22Rv1 (cell line): Measurements from ENCODE around the gene PLXDC2.

Experiments used
- H3K27ac ChIP-seq: fragments of 450-650 bp; 2 replicates; pipeline ENCODE4 v1.5.1; 2017
- ZFX ChIP-seq: fragments of 450-650 bp; IDR thresholded peaks from 2 replicates; pipeline ENCODE4 v1.6.1; 2017; ENCODE audit warnings: antibody characterized with exemption, borderline replicate concordance
- TF ChIP-seq, protein P1 (sequence below): fragments of 450-650 bp; IDR thresholded peaks from 2 replicates; pipeline ENCODE4 v1.5.1; 2017; ENCODE audit warnings: mild to moderate bottlenecking

Gene PLXDC2

DNA sequence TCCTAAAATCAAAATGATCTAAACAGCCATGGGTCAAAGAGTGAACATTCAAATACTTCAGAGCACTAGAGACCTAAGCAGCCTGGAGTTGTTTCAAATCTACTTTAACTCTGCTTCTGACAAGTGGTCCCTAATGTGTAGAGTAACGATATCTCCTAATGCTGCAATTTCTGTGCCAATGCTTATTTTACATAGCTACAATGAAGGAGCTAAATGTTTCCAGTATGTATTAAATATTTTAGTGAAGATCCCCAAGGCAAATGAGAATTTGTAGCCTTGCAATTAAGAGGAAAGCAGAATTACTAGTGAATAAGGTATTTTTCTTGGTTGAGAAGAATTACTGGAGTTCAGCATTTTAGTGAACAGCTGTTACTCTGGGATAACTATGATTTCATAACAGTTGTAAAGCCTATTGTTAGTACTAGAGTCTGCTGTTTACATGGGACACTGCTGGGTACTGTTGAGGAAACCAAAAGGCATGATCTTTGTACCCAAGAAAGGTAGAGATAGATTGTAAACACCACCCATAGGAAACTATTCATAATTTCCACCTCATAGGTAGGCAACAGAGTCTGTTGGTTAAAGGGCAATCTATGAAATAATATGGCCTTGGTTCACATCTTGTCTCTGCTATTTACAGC is 271.9 kb downstream of the PLXDC2 start:
- TF ChIP-seq, protein P1, sequence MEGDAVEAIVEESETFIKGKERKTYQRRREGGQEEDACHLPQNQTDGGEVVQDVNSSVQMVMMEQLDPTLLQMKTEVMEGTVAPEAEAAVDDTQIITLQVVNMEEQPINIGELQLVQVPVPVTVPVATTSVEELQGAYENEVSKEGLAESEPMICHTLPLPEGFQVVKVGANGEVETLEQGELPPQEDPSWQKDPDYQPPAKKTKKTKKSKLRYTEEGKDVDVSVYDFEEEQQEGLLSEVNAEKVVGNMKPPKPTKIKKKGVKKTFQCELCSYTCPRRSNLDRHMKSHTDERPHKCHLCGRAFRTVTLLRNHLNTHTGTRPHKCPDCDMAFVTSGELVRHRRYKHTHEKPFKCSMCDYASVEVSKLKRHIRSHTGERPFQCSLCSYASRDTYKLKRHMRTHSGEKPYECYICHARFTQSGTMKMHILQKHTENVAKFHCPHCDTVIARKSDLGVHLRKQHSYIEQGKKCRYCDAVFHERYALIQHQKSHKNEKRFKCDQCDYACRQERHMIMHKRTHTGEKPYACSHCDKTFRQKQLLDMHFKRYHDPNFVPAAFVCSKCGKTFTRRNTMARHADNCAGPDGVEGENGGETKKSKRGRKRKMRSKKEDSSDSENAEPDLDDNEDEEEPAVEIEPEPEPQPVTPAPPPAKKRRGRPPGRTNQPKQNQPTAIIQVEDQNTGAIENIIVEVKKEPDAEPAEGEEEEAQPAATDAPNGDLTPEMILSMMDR, result no peak
- no peak for TF ChIP-seq ZFX
- H3K27ac ChIP-seq, result no peak overlapping the region

DNA sequence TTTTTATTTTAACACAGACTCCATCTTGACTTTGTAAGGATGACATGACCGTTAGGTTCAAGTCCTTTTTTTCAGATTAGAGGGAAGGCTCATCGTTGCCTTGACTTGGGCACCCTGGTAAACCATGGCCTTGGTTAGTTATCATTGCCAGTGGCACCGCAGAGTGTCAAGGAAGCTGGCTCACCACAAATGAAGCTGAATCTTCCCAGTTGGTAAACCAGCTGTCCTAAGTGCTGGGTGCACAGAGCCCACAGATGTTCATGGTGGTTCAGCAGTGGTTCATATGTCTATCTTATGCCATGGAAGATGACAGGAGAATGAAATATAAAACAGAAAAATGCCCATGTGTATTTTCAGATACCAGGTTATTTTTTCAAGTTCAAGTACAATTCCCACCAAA is 273.6 kb downstream of the PLXDC2 start:
- H3K27ac ChIP-seq, result no peak overlapping the region
- TF ChIP-seq ZFX, result no peak
- TF ChIP-seq, protein P1, result no peak

- no peak for TF ChIP-seq ZFX
- TF ChIP-seq, protein P1, result no peak
- H3K27ac ChIP-seq, result no peak overlapping the region
Measured at GRCh38 chr10:20090831-20091230, 274.6 kb downstream of the PLXDC2 start.

DNA sequence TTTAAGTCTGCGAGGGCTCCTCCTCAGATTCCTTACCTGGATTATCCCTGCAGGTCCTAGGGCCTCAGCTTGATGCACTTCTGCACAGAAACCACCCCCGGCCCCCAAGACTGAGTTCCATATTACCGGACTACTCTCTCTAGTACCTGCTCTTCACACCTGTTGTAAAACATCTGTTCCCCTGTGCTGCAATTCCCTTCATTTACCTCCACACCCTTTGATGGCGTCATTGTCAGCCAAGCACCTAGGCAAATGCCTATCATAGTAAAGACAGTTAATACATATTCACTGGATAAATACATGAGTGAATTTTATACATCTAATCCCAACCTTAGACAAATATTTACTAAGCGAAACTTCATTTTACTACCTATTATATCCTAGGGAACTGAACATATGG is 275.5 kb downstream of the PLXDC2 start:
- no peak for TF ChIP-seq ZFX
- TF ChIP-seq, protein P1, result no peak
- H3K27ac ChIP-seq, result no peak overlapping the region

- no peak overlapping the region for H3K27ac ChIP-seq
- TF ChIP-seq, protein P1, result no peak
- TF ChIP-seq ZFX, result no peak
Measured at GRCh38 chr10:20093600-20093999, 277.4 kb downstream of the PLXDC2 start.

DNA sequence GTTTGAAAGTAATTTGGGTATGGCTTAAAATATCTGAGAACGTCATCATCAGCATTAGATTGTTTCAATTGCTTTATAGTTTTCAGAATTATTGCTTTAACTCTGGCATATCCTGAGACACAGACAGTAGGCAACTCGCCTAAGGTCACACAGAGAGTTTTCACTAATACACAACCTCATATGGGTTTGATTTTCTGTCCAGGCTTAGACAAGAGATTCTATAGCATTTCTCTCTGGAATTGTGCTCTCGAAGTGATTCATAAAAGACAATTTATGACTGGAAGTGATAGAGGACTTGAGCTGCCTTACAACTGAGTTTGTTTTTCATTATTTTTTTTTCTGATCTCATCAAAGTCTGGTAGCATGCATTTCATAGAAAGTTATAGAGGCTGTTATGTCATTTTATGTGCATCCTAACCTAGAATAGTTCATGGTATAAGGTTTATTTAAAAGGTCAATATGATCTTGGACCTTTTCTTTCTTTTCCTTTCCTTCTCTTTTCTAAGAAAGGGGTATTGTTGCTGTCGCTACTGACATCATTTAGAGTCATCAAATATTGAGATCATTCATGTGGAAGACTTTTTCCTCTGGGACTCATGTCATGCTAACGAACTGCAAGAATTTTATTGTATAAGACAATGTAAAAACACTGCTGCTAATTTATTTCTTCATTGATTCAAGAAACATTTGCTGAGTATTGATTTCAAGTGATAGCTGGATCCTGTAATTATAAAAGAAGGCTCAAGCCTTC is 278.2 kb downstream of the PLXDC2 start:
- TF ChIP-seq, protein P1, result no peak
- no peak for TF ChIP-seq ZFX
- no peak overlapping the region for H3K27ac ChIP-seq

GRCh38 chr10:20100171-20100570 is 283.9 kb downstream of the PLXDC2 start:
- TF ChIP-seq, protein P1, result no peak
- TF ChIP-seq ZFX, result no peak
- no peak overlapping the region for H3K27ac ChIP-seq
